Stimulated activated CD8-positive, alpha-beta memory T cell treated with anti-CD3 and anti-CD28 coated beads, Interleukin-7, amount 100 ng/mL, for 1 hour (primary cell): ENCODE data around the gene BCL2A1.
"Not testable (repeated sequence)": the region's sequence is repeated elsewhere in the genome, so short reads cannot be mapped to it uniquely, and the experiment has no call there.

Experiments used
- DNase-seq, 2 donors: peaks; one replicate each; pipeline ENCODE4 v3.0.0-alpha.2; 2020; ENCODE audit warnings: low read depth in 2 of 2

The BCL2A1 gene

GRCh38 chr15:79989682-79990081 lies 18.7 kb upstream of the BCL2A1 start:
- DNase-seq, result no peak

DNA sequence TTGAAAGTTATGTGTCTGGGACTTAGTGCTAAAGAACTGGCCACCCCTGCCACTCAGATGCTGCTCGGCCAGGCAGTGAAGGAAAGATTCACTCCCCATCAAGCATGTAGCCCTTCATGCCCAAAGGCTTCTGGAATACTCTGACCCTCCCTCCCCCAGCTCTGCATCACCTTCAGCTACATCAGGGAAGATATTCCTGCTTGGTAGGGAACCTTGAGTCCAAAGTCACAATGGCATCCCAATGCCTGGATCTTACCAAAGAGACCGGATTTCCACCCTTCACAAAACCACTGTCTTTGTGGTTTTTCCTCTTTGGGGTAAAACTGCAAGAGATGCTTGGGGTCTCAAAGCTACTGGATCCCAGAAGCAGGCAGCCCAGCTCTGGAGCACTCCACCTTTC lies 18.2 kb upstream of the BCL2A1 start:
- no peak for DNase-seq

DNA sequence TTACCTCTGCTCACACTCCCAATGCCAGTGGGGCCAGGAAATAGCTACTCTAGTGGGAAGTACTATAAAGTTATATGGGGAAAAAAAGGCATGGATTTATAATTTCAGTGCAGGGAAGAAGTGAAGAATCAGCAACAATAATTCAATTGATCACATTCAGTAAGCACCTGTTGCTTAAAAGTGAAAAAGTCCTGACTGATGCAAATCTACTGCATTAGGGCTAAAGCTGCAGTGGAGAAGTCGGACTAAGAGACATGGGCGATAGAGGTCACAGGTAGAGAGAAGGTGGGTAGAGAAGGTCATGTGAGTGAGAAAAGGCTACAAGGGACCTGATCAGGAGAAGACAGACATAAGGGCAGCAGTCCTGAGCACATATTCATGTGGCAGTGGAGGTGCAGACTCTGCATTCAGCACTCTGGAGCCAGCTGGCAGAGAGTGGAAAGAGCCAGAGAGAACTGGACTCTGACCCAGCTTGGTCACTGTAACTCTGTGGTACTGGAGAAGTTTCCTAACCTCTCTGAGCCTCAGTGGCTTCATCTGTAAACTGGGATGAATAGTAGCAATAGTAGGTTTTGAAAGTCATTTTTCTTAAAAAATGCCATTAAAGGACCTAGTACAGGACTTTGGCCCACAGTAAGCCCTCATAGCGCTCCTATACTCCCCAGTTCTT lies 17.6 kb upstream of the BCL2A1 start:
- no peak for DNase-seq

- no peak for DNase-seq
Measured at GRCh38 chr15:79987969-79988368, 17.0 kb upstream of the BCL2A1 start.

DNA sequence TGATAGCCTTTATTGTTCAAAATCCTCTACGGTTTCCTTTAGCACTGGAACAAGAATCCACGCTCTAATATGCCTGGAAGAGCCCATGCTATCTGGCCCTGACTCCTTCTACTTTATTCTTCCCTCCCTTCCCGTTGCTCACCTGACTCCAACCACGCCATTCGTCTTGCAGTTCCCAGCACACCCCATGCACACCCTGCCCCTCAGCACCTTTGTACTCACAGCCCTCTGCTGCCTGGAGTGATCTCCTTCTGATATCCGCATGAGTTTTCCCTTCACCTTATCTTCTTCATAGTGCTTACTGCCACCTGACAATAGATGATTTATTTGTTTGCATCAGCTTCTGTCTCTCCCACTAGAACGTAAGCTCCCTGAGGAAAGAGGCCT lies 16.6 kb upstream of the BCL2A1 start:
- no peak for DNase-seq

DNA sequence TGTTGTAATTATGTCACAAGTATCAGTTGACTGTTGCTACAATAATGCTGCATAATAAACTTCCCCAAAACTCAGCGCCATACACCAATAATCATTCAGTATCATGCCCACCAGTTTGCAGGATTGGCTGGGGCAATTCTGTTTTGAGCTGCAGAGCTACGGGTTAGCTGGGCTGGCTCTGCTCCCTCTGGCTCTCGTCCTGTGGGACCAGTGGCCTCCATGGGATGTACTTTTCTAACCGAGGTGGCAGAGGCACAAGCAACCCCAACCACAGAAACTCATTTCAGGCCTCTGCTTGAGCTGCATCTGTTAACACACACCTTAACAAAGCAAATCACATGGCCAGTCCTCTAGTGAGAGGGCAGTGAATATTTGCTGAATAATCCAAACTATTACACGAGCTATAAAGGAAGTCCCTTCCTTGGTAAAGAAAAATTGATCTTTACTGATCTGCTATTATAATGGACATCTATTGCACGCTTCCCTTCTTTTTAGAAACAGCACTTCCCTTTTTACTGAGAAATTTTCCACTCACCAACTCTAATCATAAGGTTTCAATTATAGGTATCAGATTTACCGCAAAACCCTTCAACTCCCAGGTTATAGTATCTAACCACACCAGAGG lies 10.9 kb upstream of the BCL2A1 start:
- no peak for DNase-seq

- DNase-seq, result no peak
Measured at GRCh38 chr15:79978655-79979514, 7.9 kb upstream of the BCL2A1 start.

GRCh38 chr15:79978260-79978654 lies 7.3 kb upstream of the BCL2A1 start:
- no peak for DNase-seq

DNA sequence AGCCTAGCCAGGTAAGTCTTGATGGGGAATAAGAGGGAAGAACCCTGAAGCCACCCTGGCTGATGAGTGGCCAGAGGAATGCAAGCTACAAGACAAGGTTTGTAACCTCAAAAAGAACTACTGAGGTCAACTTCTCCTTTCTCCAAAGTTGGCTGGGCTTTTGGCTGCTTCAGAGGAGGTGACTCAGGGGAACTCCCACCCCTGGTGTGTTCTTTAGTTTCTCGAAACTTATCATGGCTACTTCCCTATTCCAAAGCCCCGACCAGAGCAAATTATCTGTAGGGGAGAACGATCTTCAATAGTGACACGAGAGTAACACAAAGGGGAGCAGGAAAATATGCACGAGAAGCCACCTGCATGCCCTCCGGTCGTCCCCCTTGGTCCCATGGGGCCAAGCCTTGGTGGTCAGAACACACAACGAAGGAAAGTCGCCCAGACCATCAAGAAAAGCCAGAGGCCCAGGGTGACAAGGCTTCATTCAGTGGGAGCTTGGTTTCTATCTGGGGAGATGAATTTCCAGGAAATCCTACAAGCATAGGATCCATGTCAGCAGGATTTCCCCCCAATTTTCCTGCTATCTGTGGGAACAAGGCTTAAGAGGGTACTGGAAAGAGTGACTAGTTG lies 6.5 kb upstream of the BCL2A1 start:
- DNase-seq, result no peak

GRCh38 chr15:79973456-79974195 lies 2.6 kb upstream of the BCL2A1 start:
- DNase-seq, result no peak

- DNase-seq, result no peak
Measured at GRCh38 chr15:79972863-79973262, 1.9 kb upstream of the BCL2A1 start.

- DNase-seq, result no peak
Measured at GRCh38 chr15:79970181-79970580, 815 bp downstream of the BCL2A1 start.

GRCh38 chr15:79969146-79969545 lies 1.9 kb downstream of the BCL2A1 start:
- DNase-seq, result no peak

- no peak for DNase-seq
Measured at GRCh38 chr15:79967298-79968182, 3.5 kb downstream of the BCL2A1 start.

- no peak for DNase-seq
Measured at GRCh38 chr15:79966634-79967297, 4.2 kb downstream of the BCL2A1 start.

GRCh38 chr15:79965846-79966630 lies 5.0 kb downstream of the BCL2A1 start:
- DNase-seq, result no peak

DNA sequence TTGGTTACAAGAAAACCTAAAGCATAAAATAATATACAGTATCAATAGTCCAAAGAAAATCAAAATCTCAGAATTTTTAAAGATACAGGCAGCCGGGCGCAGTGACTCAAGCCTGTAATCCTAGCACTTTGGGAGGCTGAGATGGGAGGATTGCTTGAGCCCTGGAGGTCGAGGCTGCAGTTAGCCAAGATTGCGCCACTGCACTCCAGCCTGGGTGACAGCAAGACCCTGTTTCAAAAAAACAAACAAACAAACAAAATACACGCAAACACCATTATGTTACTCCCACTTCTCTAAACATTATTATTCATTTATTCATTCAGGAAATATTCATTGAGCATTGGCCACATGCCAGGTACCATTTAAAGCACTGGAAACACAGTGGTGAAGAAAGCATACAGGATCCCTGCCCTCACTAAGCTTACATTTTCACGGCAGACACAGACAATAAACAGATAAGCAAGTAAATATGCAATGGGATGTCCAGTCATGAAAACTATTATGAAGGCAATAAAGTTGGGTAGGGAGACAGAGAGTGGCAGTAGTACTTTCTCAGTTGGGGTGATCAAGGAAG lies 6.7 kb downstream of the BCL2A1 start:
- no peak for DNase-seq

GRCh38 chr15:79962921-79963320 lies 8.1 kb downstream of the BCL2A1 start:
- not testable (repeated sequence) for DNase-seq

DNA sequence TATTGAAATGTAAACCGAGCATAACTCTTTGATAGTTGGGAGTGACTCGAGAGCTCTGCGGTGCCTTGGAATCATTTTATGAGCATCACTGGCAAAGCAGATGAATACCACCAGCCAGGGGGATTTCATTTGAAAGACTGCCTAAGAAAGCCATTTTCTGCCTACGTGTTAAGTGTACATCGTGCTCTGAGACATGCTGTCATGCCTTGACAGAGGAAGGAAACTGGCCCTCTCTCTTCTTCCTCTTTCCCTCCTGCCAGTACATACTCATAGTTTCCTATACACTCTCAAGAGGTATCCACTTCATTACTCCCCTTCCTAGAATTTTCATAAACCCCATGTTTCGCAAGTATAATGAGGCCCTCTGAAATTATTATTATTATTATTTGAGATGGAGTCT lies 8.8 kb downstream of the BCL2A1 start:
- no peak for DNase-seq
